PC-9 (cell line): ENCODE results near the gene COL23A1. TPM values are rescaled to one million over a fixed set of nuclear protein-coding genes. Genes with fewer than 3 reads are reported as not detected.

ENCODE experiments used
- BruUV-seq: library from RNA; stranded (reverse); fragments of 400-500 nt; replicated peaks from 2 replicates; lab custom pipeline; 2021; lab: Mats Ljungman, UMichigan
- CTCF ChIA-PET: fragments of 300-600 bp; sonication (Branson Sonifier 250); formaldehyde crosslinking; loops from one replicate; lab custom pipeline; 2022; ENCODE audit warnings: antibody characterized with exemption; lab: Charles Lee
- POLR2A ChIA-PET: fragments of 300-600 bp; sonication (Branson Sonifier 250); formaldehyde crosslinking; loops from one replicate; lab custom pipeline; 2022; ENCODE audit warnings: antibody characterized with exemption; ENCODE audit not compliant: unreplicated experiment; lab: Charles Lee
- DNase-seq, 2 experiments: peaks; one replicate each; pipeline versions ENCODE4 v3.0.0 to v3.0.0-alpha.2; 2015 to 2022; ENCODE audit warnings: mixed read lengths in 1 of 2
- H2AFZ ChIP-seq: fragments of 200-600 bp; sonication (generic); 2 replicates; pipeline ENCODE4 v1.8.1; 2017; ENCODE audit warnings: antibody characterized with exemption
- H3F3A ChIP-seq: fragments of 200-600 bp; sonication (generic); 2 replicates; pipeline ENCODE4 v1.8.1; 2017; ENCODE audit warnings: antibody characterized with exemption, mild to moderate bottlenecking, low read depth; ENCODE audit not compliant: insufficient read depth
- H3K27ac ChIP-seq: fragments of 200-600 bp; sonication (generic); 2 replicates; pipeline ENCODE4 v1.6.1; 2016; ENCODE audit warnings: mixed run types
- H3K27me3 ChIP-seq: fragments of 200-600 bp; sonication (generic); 2 replicates; pipeline ENCODE4 v1.6.1; 2016; ENCODE audit warnings: low read depth, mixed run types; ENCODE audit not compliant: insufficient read depth
- H3K36me3 ChIP-seq: fragments of 200-600 bp; sonication (generic); 2 replicates; pipeline ENCODE4 v1.6.1; 2016; ENCODE audit warnings: low read depth, mixed run types
- H3K4me1 ChIP-seq: fragments of 200-600 bp; sonication (generic); replicated peaks from 2 replicates; pipeline ENCODE4 v1.6.1; 2016; ENCODE audit warnings: mixed run types; ENCODE audit not compliant: insufficient read depth
- H3K4me2 ChIP-seq: fragments of 200-600 bp; sonication (generic); 2 replicates; pipeline ENCODE4 v1.6.1; 2017; ENCODE audit warnings: mixed run types
- H3K4me3 ChIP-seq: fragments of 200-600 bp; sonication (generic); 2 replicates; pipeline ENCODE4 v1.6.1; 2016; ENCODE audit warnings: mixed run types
- H3K79me2 ChIP-seq: fragments of 200-600 bp; sonication (generic); 2 replicates; pipeline ENCODE4 v1.6.1; 2017; ENCODE audit warnings: low read depth, mixed run types
- H3K9me2 ChIP-seq: fragments of 200-600 bp; sonication (generic); 2 replicates; pipeline ENCODE4 v1.8.1; 2017; ENCODE audit warnings: mild to moderate bottlenecking; ENCODE audit not compliant: insufficient read depth
- H3K9me3 ChIP-seq: fragments of 200-600 bp; sonication (generic); 2 replicates; pipeline ENCODE4 v1.8.1; 2016; ENCODE audit warnings: low read depth; ENCODE audit not compliant: insufficient read depth
- H4K20me1 ChIP-seq: fragments of 200-600 bp; sonication (generic); 2 replicates; pipeline ENCODE4 v1.8.1; 2017; ENCODE audit not compliant: insufficient read depth
- EZH2 ChIP-seq: fragments of 200-600 bp; sonication (generic); IDR thresholded peaks from 2 replicates; pipeline ENCODE4 v1.8.0; 2017; ENCODE audit warnings: antibody characterized with exemption, low read depth
- intact Hi-C: fragments of 100-400 bp; cut with micrococcal nuclease; formaldehyde crosslinking; loops from one replicate; pipeline ENCODE4 v1.10.0; 2022; ENCODE audit not compliant: unreplicated experiment
- total RNA-seq: library from RNA; stranded (reverse); gene quantifications from 2 replicates; pipeline ENCODE4 v1.2.3, GENCODE V29; 2021
- TF ChIP-seq, protein P1 (sequence below): fragments of 200-600 bp; sonication (generic); conservative IDR thresholded peaks from 2 replicates; pipeline ENCODE4 v1.6.1; 2017; ENCODE audit warnings: mixed run types, antibody characterized with exemption, mild to moderate bottlenecking, moderate library complexity

COL23A1 gene
- total RNA-seq, 1 experiment from 2014 or later = not detected

- H3K27ac ChIP-seq = no peak overlapping the region
- H3K4me2 ChIP-seq = no peak overlapping the region
- no peaks in the 10 kb centered on the region for H3K79me2 ChIP-seq
- no peaks in the 10 kb centered on the region for H3K9me3 ChIP-seq
- H2AFZ ChIP-seq = no peak overlapping the region
- ChIA-PET CTCF (no interaction called here), POLR2A (no interaction called here)
- H4K20me1 ChIP-seq = no peaks in the 10 kb centered on the region
- no peak for DNase-seq
- H3K4me3 ChIP-seq = no peak overlapping the region
- no peaks in the 10 kb centered on the region for H3K36me3 ChIP-seq
- no peaks in the 10 kb centered on the region for H3K9me2 ChIP-seq
- intact Hi-C loops = no loop called here
- peaks cover 97% of the 10 kb centered on the region for H3K27me3 ChIP-seq
- H3K4me1 ChIP-seq = no peaks in the 10 kb centered on the region
- H3F3A ChIP-seq = no peaks in the 10 kb centered on the region
- no TSS peak for BruUV-seq
- TF ChIP-seq EZH2 = no peak
- TF ChIP-seq, protein P1, sequence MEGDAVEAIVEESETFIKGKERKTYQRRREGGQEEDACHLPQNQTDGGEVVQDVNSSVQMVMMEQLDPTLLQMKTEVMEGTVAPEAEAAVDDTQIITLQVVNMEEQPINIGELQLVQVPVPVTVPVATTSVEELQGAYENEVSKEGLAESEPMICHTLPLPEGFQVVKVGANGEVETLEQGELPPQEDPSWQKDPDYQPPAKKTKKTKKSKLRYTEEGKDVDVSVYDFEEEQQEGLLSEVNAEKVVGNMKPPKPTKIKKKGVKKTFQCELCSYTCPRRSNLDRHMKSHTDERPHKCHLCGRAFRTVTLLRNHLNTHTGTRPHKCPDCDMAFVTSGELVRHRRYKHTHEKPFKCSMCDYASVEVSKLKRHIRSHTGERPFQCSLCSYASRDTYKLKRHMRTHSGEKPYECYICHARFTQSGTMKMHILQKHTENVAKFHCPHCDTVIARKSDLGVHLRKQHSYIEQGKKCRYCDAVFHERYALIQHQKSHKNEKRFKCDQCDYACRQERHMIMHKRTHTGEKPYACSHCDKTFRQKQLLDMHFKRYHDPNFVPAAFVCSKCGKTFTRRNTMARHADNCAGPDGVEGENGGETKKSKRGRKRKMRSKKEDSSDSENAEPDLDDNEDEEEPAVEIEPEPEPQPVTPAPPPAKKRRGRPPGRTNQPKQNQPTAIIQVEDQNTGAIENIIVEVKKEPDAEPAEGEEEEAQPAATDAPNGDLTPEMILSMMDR = no peak
Observed at GRCh38 chr5:178291161-178291561, 299.0 kb downstream of the COL23A1 start.

DNA sequence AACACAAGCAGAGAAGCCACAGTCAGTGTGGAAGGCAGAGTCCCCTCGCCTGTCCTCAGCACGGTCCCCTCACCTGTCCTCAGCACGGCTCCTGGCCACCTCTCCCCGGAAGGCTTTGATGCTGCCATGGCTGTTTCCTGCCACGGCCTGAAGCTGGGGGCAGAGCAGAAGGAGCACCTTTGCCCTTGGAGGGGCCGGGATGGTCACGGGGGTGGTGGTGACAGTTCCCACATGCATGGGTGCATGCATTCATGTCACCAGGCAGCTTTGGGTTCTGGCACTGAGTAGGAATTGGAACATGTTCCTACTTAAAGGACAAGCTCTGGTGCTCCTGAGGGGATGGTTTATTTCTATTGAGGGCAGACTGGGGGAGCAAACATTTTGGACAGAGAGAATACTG is 299.8 kb downstream of the COL23A1 start:
- peaks cover 97% of the 10 kb centered on the region for H3K27me3 ChIP-seq
- BruUV-seq = no TSS peak
- no peaks in the 10 kb centered on the region for H3K9me2 ChIP-seq
- intact Hi-C loops = no loop called here
- no peaks in the 10 kb centered on the region for H3K36me3 ChIP-seq
- no peak overlapping the region for H3K4me2 ChIP-seq
- H3K27ac ChIP-seq = no peak overlapping the region
- no peaks in the 10 kb centered on the region for H3F3A ChIP-seq
- no peak overlapping the region for H3K4me3 ChIP-seq
- no peak overlapping the region for H2AFZ ChIP-seq
- no peaks in the 10 kb centered on the region for H3K9me3 ChIP-seq
- H3K79me2 ChIP-seq = no peaks in the 10 kb centered on the region
- TF ChIP-seq, protein P1 = no peak
- no peak for TF ChIP-seq EZH2
- no peak for DNase-seq
- ChIA-PET CTCF (no interaction called here), POLR2A (no interaction called here)
- no peaks in the 10 kb centered on the region for H3K4me1 ChIP-seq
- H4K20me1 ChIP-seq = no peaks in the 10 kb centered on the region

DNA sequence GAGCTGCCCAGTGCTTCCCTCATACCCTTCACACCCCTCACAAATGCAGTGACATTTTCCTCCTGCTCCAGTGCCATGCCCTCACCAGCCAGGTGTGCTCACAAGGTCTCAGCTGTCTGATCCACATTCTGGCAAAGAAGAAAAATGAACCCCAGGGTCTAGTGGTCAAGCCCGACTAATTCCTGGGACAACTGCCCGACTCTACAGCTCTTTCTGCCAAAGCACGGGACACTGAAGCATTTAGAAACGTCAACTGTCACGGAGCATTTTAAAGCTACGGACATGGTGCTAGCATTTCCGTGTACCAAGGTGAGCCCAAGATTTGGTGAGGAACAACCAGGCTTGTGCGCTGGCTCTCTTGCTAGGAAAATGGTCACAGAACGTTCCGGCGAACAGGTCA is 300.8 kb downstream of the COL23A1 start:
- H3F3A ChIP-seq = no peaks in the 10 kb centered on the region
- no peak overlapping the region for H2AFZ ChIP-seq
- H3K4me1 ChIP-seq = no peaks in the 10 kb centered on the region
- POLR2A ChIA-PET = no interaction called here
- no peak overlapping the region for H3K4me3 ChIP-seq
- H3K9me2 ChIP-seq = no peaks in the 10 kb centered on the region
- H3K27me3 ChIP-seq = peaks cover 97% of the 10 kb centered on the region
- BruUV-seq = no TSS peak
- DNase-seq = no peak
- no peak for TF ChIP-seq EZH2
- TF ChIP-seq, protein P1 = no peak
- no peaks in the 10 kb centered on the region for H3K36me3 ChIP-seq
- intact Hi-C loops = loop anchor here (10.0 kb wide), 1 partner anchor 445 kb away; the partner anchor contains the start of gene ZNF354A
- H3K4me2 ChIP-seq = no peak overlapping the region
- no peak overlapping the region for H3K27ac ChIP-seq
- H4K20me1 ChIP-seq = no peaks in the 10 kb centered on the region
- no peaks in the 10 kb centered on the region for H3K9me3 ChIP-seq
- CTCF ChIA-PET = interaction anchor here (0.6 kb wide), 1 partner anchor 436 kb away, joined by 3 read pairs; no protein-coding TSS in a partner anchor
- H3K79me2 ChIP-seq = no peaks in the 10 kb centered on the region
